A549 treated with AZD9567 at 1 μM for 4 hours (cell line): ENCODE results near the gene PRIMA1. TPM values are rescaled to one million over a fixed set of nuclear protein-coding genes. Genes with fewer than 3 reads are reported as not detected.

Experiments
- total RNA-seq: library from RNA; stranded (reverse); fragments of 200-300 nt; extraction: Qiagen RNA extraction; gene quantifications from 5 replicates; pipeline ENCODE4 v1.2.3, GENCODE V29; 2022; ENCODE audit not compliant: insufficient read depth

PRIMA1 gene, protein sequence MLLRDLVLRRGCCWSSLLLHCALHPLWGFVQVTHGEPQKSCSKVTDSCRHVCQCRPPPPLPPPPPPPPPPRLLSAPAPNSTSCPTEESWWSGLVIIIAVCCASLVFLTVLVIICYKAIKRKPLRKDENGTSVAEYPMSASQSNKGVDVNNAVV
- 0.27 to 0.38 TPM (median 0.38 TPM) in 4 of 5 replicates, not detected in the other for total RNA-seq

DNA sequence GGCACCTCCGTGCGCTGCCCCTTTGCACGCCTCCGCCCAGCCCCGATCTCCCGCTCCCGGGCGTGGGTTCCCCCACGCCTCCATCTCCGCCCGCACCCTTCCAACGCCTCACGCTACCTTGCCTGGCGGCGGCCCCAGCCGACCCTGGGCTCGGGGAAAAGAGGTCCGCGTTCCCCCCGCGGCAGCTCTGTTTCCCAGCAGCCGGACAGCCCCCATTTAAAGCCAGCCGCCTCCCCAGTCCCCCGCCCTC, at the start of gene PRIMA1:
Gene PRIMA1, minus strand, starts transcription at position 193 of the 250 bp plus-strand sequence. CDS start 767 bp downstream, outside the sequence.

Other genes starting within 250 kb of the PRIMA1 start
- not detected in 5 replicates for gene FAM181A, start 138.9 kb upstream of the PRIMA1 start, total RNA-seq
- 0.32 to 1.1 TPM (median 0.65 TPM) in 4 of 5 replicates, not detected in the other for gene ASB2, start 188.1 kb upstream of the PRIMA1 start, total RNA-seq
- not detected in 5 replicates for gene CCDC197, start 208.8 kb upstream of the PRIMA1 start, total RNA-seq
- gene OTUB2, start 237.9 kb upstream of the PRIMA1 start, total RNA-seq: 2.0 to 3.6 TPM (median 2.4 TPM) in 5 replicates